Measurements from ENCODE around the gene ABLIM2. TPM values are rescaled to one million over a fixed set of nuclear protein-coding genes. Genes with fewer than 3 reads are reported as not detected.

ABLIM2 gene
- total RNA-seq, 1 experiment from 2014 or later = 1.0 TPM

- no peak overlapping the region for H4K5ac ChIP-seq (ENCODE audit: insufficient read length, low read depth, low read length)
- H3K4me1 Mint-ChIP-seq = peaks cover 6 to 9% of the 10 kb centered on the region in 2 experiments; a peak in 3 of 4 replicates
- no CpG with 5 or more reads among the region's 18 CpGs for WGBS (ENCODE audit: extremely low coverage, insufficient read length, low lambda C conversion rate)
- H3K56ac ChIP-seq (ENCODE audit: insufficient read length, low read depth, low read length) = no peak overlapping the region
- H3K9ac ChIP-seq (ENCODE audit: extremely low read depth, insufficient read length, low read length) = no peak overlapping the region
- no peak overlapping the region for H2AFZ ChIP-seq (ENCODE audit: low read length)
- H2BK5ac ChIP-seq (ENCODE audit: insufficient read length, low read length) = no peak overlapping the region
- H3K4me3 Mint-ChIP-seq = no peak overlapping the region
- no peaks in the 10 kb centered on the region for H3K27me3 Mint-ChIP-seq (ENCODE audit: low read depth)
- no peak overlapping the region for H2BK15ac ChIP-seq (ENCODE audit: low read depth, low read length)
- peak; percentile 13; the same call in 1 of the 3 replicates for TF ChIP-seq CTCF (conservative IDR thresholded peaks at IDR 0.05)
- no peaks in the 10 kb centered on the region for H3K4me1 ChIP-seq (ENCODE audit: insufficient read depth, low read length)
- H3K36me3 Mint-ChIP-seq (ENCODE audit: insufficient read depth in 1 of 3, low read depth in 3 of 3) = no peaks in the 10 kb centered on the region
- no peaks in the 10 kb centered on the region for H3K9me3 Mint-ChIP-seq
- no peak overlapping the region for H3K14ac ChIP-seq (ENCODE audit: insufficient read depth, low read length)
- no peak overlapping the region for H3K23ac ChIP-seq (ENCODE audit: insufficient read length, low read depth, low read length)
- no peaks in the 10 kb centered on the region for H3K79me2 ChIP-seq (ENCODE audit: insufficient read depth, low read length)
- H3K23me2 ChIP-seq (ENCODE audit: insufficient read length, low read depth, low read length, poor library complexity, severe bottlenecking) = no peaks in the 10 kb centered on the region
- no peak overlapping the region for H2AK5ac ChIP-seq (ENCODE audit: insufficient read length, low read length)
- no peak overlapping the region for H2BK120ac ChIP-seq (ENCODE audit: low read depth, low read length, poor library complexity, severe bottlenecking)
- H2BK20ac ChIP-seq (ENCODE audit: low read depth, low read length, poor library complexity, severe bottlenecking) = no peak overlapping the region
- H3K4me2 ChIP-seq (ENCODE audit: insufficient read depth, insufficient read length, low read length) = no peak overlapping the region
- no peak overlapping the region for H2BK12ac ChIP-seq (ENCODE audit: insufficient read length, low read depth, low read length)
- DNase-seq = no peak
- H3K4ac ChIP-seq (ENCODE audit: low read depth, low read length) = no peak overlapping the region
- H3K79me1 ChIP-seq (ENCODE audit: insufficient read depth, low read depth, low read length, poor library complexity, severe bottlenecking) = no peaks in the 10 kb centered on the region
- H4K8ac ChIP-seq (replicated peaks; ENCODE audit: insufficient read length, low read depth, low read length) = no peak overlapping the region
- H3K9me3 ChIP-seq (ENCODE audit: control insufficient read depth, low read depth, low read length) = no peaks in the 10 kb centered on the region
- H3K27me3 ChIP-seq (ENCODE audit: insufficient read depth, low read length) = no peaks in the 10 kb centered on the region
- H3K27ac Mint-ChIP-seq = peak overlapping the region; percentile 2 to 42 (median 3); a peak in 3 of 7 replicates
- no peak overlapping the region for H4K91ac ChIP-seq (ENCODE audit: insufficient read length, low read depth, low read length)
- H3T11ph ChIP-seq (ENCODE audit: low read length) = no peak overlapping the region
- H3K18ac ChIP-seq (ENCODE audit: insufficient read length, low read depth, low read length) = no peak overlapping the region
- no peak overlapping the region for H3K27ac ChIP-seq (ENCODE audit: insufficient read length, low read depth, low read length)
- H4K20me1 ChIP-seq (ENCODE audit: control insufficient read depth, insufficient read depth, insufficient read length) = no peaks in the 10 kb centered on the region
Observed at GRCh38 chr4:8192748-8193738, 34.4 kb upstream of the ABLIM2 start.
